Loucy (cell line): ENCODE results near the gene GTF2F2.

Experiments used
- EZH2phosphoT487 ChIP-seq: fragments of 200-600 bp; IDR thresholded peaks from 2 replicates; pipeline ENCODE4 v1.6.1; 2018; ENCODE audit warnings: antibody characterized with exemption, mild to moderate bottlenecking, moderate library complexity, borderline replicate concordance
- TF ChIP-seq, protein P1 (sequence below): fragments of 200-600 bp; sonication (generic); conservative IDR thresholded peaks from 2 replicates; pipeline ENCODE4 v1.5.1; 2014; ENCODE audit warnings: mild to moderate bottlenecking, antibody characterized with exemption, low read length

DNA sequence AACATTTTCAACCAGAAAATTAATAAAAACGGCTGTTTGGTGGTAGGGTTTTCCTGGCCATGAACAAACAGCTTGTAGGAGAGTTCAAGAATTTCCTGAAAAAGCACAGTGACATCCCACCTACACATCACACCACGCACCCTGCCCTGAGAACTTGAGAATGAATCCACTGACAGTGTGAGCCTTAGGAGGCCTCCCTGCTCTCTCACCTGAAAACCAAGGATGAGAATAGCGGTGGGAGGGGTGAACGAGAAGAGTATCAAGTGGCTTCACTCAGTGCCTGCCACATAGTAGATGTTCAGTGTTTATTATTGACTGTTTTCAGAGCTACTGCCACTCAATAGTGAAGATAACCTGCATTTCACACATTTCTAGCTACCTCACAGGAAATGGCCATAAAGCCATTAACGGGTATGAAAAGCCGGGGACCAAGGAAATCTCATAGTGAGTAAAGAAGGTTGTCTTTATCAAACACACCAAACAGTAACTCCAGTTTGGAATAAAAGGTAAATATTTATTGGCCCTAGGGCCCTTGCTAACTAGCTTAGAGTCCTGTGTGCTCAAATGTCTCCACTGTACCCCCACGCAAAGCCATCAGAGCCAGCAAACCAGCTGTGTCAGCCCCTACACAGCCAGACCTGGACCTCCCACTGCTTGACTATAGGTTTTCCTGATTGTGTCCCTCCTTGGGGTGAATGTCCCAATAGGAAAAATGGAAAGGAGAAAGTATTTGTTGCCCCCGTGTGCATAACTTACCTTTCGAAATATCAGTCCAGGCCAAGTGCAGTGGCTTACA lies 180.1 kb downstream of the GTF2F2 start:
- TF ChIP-seq, protein P1, sequence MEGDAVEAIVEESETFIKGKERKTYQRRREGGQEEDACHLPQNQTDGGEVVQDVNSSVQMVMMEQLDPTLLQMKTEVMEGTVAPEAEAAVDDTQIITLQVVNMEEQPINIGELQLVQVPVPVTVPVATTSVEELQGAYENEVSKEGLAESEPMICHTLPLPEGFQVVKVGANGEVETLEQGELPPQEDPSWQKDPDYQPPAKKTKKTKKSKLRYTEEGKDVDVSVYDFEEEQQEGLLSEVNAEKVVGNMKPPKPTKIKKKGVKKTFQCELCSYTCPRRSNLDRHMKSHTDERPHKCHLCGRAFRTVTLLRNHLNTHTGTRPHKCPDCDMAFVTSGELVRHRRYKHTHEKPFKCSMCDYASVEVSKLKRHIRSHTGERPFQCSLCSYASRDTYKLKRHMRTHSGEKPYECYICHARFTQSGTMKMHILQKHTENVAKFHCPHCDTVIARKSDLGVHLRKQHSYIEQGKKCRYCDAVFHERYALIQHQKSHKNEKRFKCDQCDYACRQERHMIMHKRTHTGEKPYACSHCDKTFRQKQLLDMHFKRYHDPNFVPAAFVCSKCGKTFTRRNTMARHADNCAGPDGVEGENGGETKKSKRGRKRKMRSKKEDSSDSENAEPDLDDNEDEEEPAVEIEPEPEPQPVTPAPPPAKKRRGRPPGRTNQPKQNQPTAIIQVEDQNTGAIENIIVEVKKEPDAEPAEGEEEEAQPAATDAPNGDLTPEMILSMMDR, result no peak
- no peak for TF ChIP-seq EZH2phosphoT487
